Panc1 (cell line): Measurements from ENCODE around the gene RNF169.

Experiments used
- POLR2AphosphoS5 ChIP-seq: IDR thresholded peaks from 2 replicates; pipeline ENCODE4 v1.6.1; 2012; ENCODE audit warnings: mild to moderate bottlenecking, low read depth, low read length, moderate library complexity
- SIN3A ChIP-seq: IDR thresholded peaks from 2 replicates; pipeline ENCODE4 v1.6.1; 2012; ENCODE audit warnings: low read depth, mild to moderate bottlenecking, low read length, moderate library complexity, borderline replicate concordance; ENCODE audit not compliant: insufficient read depth
- TCF7L2 ChIP-seq: IDR thresholded peaks from 2 replicates; pipeline ENCODE4 v1.6.1; 2011; ENCODE audit warnings: mild to moderate bottlenecking, low read depth, low read length, inconsistent platforms
- TF ChIP-seq, protein P1 (sequence below): fragments of 450-650 bp; IDR thresholded peaks from 2 replicates; pipeline ENCODE4 v1.5.1; 2017; ENCODE audit warnings: mild to moderate bottlenecking
- TF ChIP-seq, protein P2 (sequence below), 2 experiments: IDR thresholded peaks; 2 replicates each; pipeline ENCODE4 v1.6.1; 2011 to 2012; ENCODE audit warnings: low read depth in 2 of 2, control low read depth in 1 of 2, low read length in 1 of 2, mild to moderate bottlenecking in 1 of 2, moderate library complexity in 1 of 2; ENCODE audit not compliant: insufficient read depth in 1 of 2

DNA sequence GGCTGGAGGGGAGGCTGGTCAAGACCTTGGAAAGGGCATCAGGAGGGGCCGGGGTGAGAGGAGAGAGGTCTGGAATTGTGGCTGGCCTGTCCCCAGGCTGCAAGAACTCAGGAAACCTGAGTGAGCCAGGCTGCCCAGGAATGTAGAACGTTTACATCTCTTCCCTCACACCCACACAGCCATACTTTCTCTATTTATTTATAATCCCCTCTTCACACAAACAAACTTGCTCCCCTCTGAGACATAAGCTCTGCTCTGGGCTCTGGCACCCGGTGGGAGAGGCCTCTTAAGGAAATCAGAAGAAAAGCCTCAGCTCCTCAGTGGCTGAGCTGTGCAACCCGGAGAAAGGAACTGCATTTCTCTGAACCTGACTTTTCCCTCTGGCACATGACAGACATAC is 22.9 kb upstream of the RNF169 start:
- TF ChIP-seq, protein P1, sequence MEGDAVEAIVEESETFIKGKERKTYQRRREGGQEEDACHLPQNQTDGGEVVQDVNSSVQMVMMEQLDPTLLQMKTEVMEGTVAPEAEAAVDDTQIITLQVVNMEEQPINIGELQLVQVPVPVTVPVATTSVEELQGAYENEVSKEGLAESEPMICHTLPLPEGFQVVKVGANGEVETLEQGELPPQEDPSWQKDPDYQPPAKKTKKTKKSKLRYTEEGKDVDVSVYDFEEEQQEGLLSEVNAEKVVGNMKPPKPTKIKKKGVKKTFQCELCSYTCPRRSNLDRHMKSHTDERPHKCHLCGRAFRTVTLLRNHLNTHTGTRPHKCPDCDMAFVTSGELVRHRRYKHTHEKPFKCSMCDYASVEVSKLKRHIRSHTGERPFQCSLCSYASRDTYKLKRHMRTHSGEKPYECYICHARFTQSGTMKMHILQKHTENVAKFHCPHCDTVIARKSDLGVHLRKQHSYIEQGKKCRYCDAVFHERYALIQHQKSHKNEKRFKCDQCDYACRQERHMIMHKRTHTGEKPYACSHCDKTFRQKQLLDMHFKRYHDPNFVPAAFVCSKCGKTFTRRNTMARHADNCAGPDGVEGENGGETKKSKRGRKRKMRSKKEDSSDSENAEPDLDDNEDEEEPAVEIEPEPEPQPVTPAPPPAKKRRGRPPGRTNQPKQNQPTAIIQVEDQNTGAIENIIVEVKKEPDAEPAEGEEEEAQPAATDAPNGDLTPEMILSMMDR: no peak
- TF ChIP-seq, protein P2, sequence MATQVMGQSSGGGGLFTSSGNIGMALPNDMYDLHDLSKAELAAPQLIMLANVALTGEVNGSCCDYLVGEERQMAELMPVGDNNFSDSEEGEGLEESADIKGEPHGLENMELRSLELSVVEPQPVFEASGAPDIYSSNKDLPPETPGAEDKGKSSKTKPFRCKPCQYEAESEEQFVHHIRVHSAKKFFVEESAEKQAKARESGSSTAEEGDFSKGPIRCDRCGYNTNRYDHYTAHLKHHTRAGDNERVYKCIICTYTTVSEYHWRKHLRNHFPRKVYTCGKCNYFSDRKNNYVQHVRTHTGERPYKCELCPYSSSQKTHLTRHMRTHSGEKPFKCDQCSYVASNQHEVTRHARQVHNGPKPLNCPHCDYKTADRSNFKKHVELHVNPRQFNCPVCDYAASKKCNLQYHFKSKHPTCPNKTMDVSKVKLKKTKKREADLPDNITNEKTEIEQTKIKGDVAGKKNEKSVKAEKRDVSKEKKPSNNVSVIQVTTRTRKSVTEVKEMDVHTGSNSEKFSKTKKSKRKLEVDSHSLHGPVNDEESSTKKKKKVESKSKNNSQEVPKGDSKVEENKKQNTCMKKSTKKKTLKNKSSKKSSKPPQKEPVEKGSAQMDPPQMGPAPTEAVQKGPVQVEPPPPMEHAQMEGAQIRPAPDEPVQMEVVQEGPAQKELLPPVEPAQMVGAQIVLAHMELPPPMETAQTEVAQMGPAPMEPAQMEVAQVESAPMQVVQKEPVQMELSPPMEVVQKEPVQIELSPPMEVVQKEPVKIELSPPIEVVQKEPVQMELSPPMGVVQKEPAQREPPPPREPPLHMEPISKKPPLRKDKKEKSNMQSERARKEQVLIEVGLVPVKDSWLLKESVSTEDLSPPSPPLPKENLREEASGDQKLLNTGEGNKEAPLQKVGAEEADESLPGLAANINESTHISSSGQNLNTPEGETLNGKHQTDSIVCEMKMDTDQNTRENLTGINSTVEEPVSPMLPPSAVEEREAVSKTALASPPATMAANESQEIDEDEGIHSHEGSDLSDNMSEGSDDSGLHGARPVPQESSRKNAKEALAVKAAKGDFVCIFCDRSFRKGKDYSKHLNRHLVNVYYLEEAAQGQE (IDR thresholded peaks at IDR 0.05; ENCODE audit: insufficient read depth in 1 of 2, low read depth in 2 of 2, low read length in 1 of 2): no peak
- TF ChIP-seq SIN3A (no peak), POLR2AphosphoS5 (no peak), TCF7L2 (no peak)
